MCF 10A (cell line): ENCODE results near the gene FRMPD4. TPM values are rescaled to one million over a fixed set of nuclear protein-coding genes. Genes with fewer than 3 reads are reported as not detected.

Source experiments
- BruUV-seq: library from RNA; stranded (reverse); fragments of 400-500 nt; replicated peaks from 2 replicates; lab custom pipeline; 2021; lab: Mats Ljungman, UMichigan
- CTCF ChIA-PET: fragments of 300-600 bp; sonication (Branson Sonifier 250); formaldehyde crosslinking; extraction: SDS; loops from one replicate; lab custom pipeline; 2021; ENCODE audit warnings: antibody characterized with exemption, inconsistent platforms; lab: Yijun Ruan, JAX
- POLR2A ChIA-PET: fragments of 300-600, 350-650 bp; sonication (Branson Sonifier 250); formaldehyde crosslinking; extraction: SDS; loops from one replicate; lab custom pipeline; 2020; ENCODE audit warnings: antibody characterized with exemption, inconsistent platforms; lab: Yijun Ruan, JAX
- DNase-seq: peaks from one replicate; pipeline ENCODE4 v3.0.0-alpha.2; 2018; ENCODE audit not compliant: unreplicated experiment
- H3K27ac Mint-ChIP-seq: one replicate; pipeline ENCODE4 v1.8.0; 2022; ENCODE audit warnings: mild to moderate bottlenecking, low read depth, mixed read lengths; ENCODE audit not compliant: unreplicated experiment
- H3K27me3 Mint-ChIP-seq: one replicate; pipeline ENCODE4 v1.8.0; 2022; ENCODE audit warnings: mixed read lengths; ENCODE audit not compliant: insufficient read depth, unreplicated experiment
- H3K36me3 Mint-ChIP-seq: one replicate; pipeline ENCODE4 v1.8.0; 2022; ENCODE audit warnings: mild to moderate bottlenecking, moderate library complexity, mixed read lengths; ENCODE audit not compliant: insufficient read depth, unreplicated experiment
- H3K4me1 Mint-ChIP-seq: one replicate; pipeline ENCODE4 v1.8.0; 2022; ENCODE audit warnings: mixed read lengths; ENCODE audit not compliant: insufficient read depth, unreplicated experiment
- H3K4me3 Mint-ChIP-seq: one replicate; pipeline ENCODE4 v1.8.0; 2022; ENCODE audit warnings: mild to moderate bottlenecking, moderate library complexity, mixed read lengths; ENCODE audit not compliant: unreplicated experiment
- H3K9me3 Mint-ChIP-seq: one replicate; pipeline ENCODE4 v1.8.0; 2022; ENCODE audit warnings: mixed read lengths; ENCODE audit not compliant: unreplicated experiment
- intact Hi-C: fragments of 100-400 bp; cut with micrococcal nuclease; formaldehyde crosslinking; loops from 2 replicates; pipeline ENCODE4 v1.14.1; 2022
- total RNA-seq: library from RNA; stranded (reverse); gene quantifications from 2 replicates; pipeline ENCODE4 v1.2.3, GENCODE V29; 2022
- TF ChIP-seq, protein P1 (sequence below): fragments of 200-600 bp; IDR thresholded peaks from one replicate; pipeline ENCODE4 v1.8.0; 2022; ENCODE audit warnings: antibody characterized with exemption, mild to moderate bottlenecking; ENCODE audit not compliant: unreplicated experiment

The FRMPD4 gene
- total RNA-seq, 1 experiment from 2014 or later = not detected

DNA sequence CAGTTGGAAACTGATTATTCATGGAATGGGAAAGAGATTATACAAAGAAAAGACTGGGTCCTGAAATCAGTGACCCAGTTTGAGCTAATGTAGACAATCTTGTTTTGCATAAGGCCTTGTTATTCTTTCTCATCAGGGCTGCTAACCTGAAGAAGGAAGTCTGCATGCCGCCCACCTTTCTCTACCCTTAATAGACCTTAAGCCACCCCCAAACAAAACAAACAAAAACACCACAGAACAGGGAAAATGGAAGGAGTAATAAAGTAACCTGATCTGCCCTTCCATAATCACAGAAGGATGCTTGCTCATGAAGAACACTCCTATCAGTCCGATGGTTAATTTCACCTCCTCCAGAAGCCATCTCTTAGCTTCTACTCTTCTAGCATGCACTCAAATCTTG lies 288.1 kb downstream of the FRMPD4 start:
- intact Hi-C loops = no loop called here
- no peak overlapping the region for H3K4me3 Mint-ChIP-seq
- no peaks in the 10 kb centered on the region for H3K36me3 Mint-ChIP-seq
- BruUV-seq = no TSS peak
- CTCF ChIA-PET = interaction anchor here (0.6 kb wide), 1 partner anchor 520 kb away, joined by 3 read pairs; no protein-coding TSS in a partner anchor
- no peaks in the 10 kb centered on the region for H3K9me3 Mint-ChIP-seq
- TF ChIP-seq, protein P1, sequence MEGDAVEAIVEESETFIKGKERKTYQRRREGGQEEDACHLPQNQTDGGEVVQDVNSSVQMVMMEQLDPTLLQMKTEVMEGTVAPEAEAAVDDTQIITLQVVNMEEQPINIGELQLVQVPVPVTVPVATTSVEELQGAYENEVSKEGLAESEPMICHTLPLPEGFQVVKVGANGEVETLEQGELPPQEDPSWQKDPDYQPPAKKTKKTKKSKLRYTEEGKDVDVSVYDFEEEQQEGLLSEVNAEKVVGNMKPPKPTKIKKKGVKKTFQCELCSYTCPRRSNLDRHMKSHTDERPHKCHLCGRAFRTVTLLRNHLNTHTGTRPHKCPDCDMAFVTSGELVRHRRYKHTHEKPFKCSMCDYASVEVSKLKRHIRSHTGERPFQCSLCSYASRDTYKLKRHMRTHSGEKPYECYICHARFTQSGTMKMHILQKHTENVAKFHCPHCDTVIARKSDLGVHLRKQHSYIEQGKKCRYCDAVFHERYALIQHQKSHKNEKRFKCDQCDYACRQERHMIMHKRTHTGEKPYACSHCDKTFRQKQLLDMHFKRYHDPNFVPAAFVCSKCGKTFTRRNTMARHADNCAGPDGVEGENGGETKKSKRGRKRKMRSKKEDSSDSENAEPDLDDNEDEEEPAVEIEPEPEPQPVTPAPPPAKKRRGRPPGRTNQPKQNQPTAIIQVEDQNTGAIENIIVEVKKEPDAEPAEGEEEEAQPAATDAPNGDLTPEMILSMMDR = no peak
- no peak for DNase-seq
- peaks cover 10% of the 10 kb centered on the region for H3K4me1 Mint-ChIP-seq
- H3K27me3 Mint-ChIP-seq = no peaks in the 10 kb centered on the region
- H3K27ac Mint-ChIP-seq = no peak overlapping the region
- POLR2A ChIA-PET = no interaction called here

GRCh38 chrX:12434493-12434892 lies 296.2 kb downstream of the FRMPD4 start:
- Mint-ChIP-seq H3K4me1 (no peaks in the 10 kb centered on the region), H3K27me3 (no peaks in the 10 kb centered on the region), H3K36me3 (no peaks in the 10 kb centered on the region), H3K27ac (no peak overlapping the region), H3K4me3 (no peak overlapping the region), H3K9me3 (no peaks in the 10 kb centered on the region)
- no peak for DNase-seq
- CTCF ChIA-PET = no interaction called here
- TF ChIP-seq, protein P1 = no peak
- no TSS peak for BruUV-seq
- POLR2A ChIA-PET = no interaction called here
- intact Hi-C loops = no loop called here

- no peak overlapping the region for H3K4me3 Mint-ChIP-seq
Observed at GRCh38 chrX:12439416-12439815, 301.1 kb downstream of the FRMPD4 start.

GRCh38 chrX:12440246-12440645 lies 302.0 kb downstream of the FRMPD4 start:
- Mint-ChIP-seq H3K27me3 (no peaks in the 10 kb centered on the region), H3K9me3 (no peaks in the 10 kb centered on the region), H3K4me1 (peaks cover 13% of the 10 kb centered on the region), H3K27ac (no peak overlapping the region), H3K36me3 (no peaks in the 10 kb centered on the region), H3K4me3 (no peak overlapping the region)
- TF ChIP-seq, protein P1 = no peak
- POLR2A ChIA-PET = no interaction called here
- DNase-seq = no peak
- no TSS peak for BruUV-seq
- intact Hi-C loops = loop anchor here (10.0 kb wide), 3 partner anchors 125 to 655 kb away; no protein-coding TSS in a partner anchor
- CTCF ChIA-PET = interaction anchor here (0.5 to 0.7 kb wide), 2 partner anchors 161 to 482 kb away, joined by 3 read pairs; no protein-coding TSS in a partner anchor

More at GRCh38 chrX:12439416-12439815, 301.1 kb downstream of the FRMPD4 start:
- H3K4me1 Mint-ChIP-seq = peaks cover 13% of the 10 kb centered on the region
- TF ChIP-seq, protein P1 = no peak
- DNase-seq = no peak
- H3K9me3 Mint-ChIP-seq = no peaks in the 10 kb centered on the region
- no peaks in the 10 kb centered on the region for H3K27me3 Mint-ChIP-seq
- no TSS peak for BruUV-seq
- intact Hi-C loops = no loop called here
- POLR2A ChIA-PET = no interaction called here
- H3K27ac Mint-ChIP-seq = no peak overlapping the region
- CTCF ChIA-PET = interaction anchor here (0.5 kb wide), 1 partner anchor 203 kb away, joined by 3 read pairs; no protein-coding TSS in a partner anchor
- no peaks in the 10 kb centered on the region for H3K36me3 Mint-ChIP-seq
